ENCODE data around the gene RCAN2.

RCAN2 gene

GRCh38 chr6:46491201-46491627 is at the start of gene RCAN2:
TSS of gene RCAN2 (minus strand) at chr6:46491449.
- peak in 1 of 3 donors; percentile 2 for DNase-seq (ENCODE audit: low read depth in 3 of 3)

- DNase-seq (ENCODE audit: low read depth in 3 of 3), result no peak
Measured at GRCh38 chr6:46539866-46540265, 48.6 kb upstream of the RCAN2 start.

- no peak for DNase-seq (ENCODE audit: low read depth in 3 of 3)
Measured at GRCh38 chr6:46538800-46539480, 47.7 kb upstream of the RCAN2 start.

GRCh38 chr6:46530896-46531295 is 39.6 kb upstream of the RCAN2 start:
- DNase-seq (ENCODE audit: low read depth in 3 of 3), result no peak

GRCh38 chr6:46528961-46529750 is 37.9 kb upstream of the RCAN2 start:
- no peak for DNase-seq (ENCODE audit: low read depth in 3 of 3)

- no peak for DNase-seq (ENCODE audit: low read depth in 3 of 3)
Measured at GRCh38 chr6:46526607-46527006, 35.4 kb upstream of the RCAN2 start.

GRCh38 chr6:46525583-46525982 is 34.3 kb upstream of the RCAN2 start:
- DNase-seq (ENCODE audit: low read depth in 3 of 3), result no peak

- no peak for DNase-seq (ENCODE audit: low read depth in 3 of 3)
Measured at GRCh38 chr6:46521464-46521971, 30.3 kb upstream of the RCAN2 start.

GRCh38 chr6:46517202-46517601 is 26.0 kb upstream of the RCAN2 start:
- no peak for DNase-seq (ENCODE audit: low read depth in 3 of 3)

- no peak for DNase-seq (ENCODE audit: low read depth in 3 of 3)
Measured at GRCh38 chr6:46513533-46513932, 22.3 kb upstream of the RCAN2 start.

GRCh38 chr6:46511320-46511719 is 20.1 kb upstream of the RCAN2 start:
- no peak for DNase-seq (ENCODE audit: low read depth in 3 of 3)

- no peak for DNase-seq (ENCODE audit: low read depth in 3 of 3)
Measured at GRCh38 chr6:46510651-46511050, 19.4 kb upstream of the RCAN2 start.

GRCh38 chr6:46509981-46510510 is 18.8 kb upstream of the RCAN2 start:
- no peak for DNase-seq (ENCODE audit: low read depth in 3 of 3)

GRCh38 chr6:46509063-46509462 is 17.8 kb upstream of the RCAN2 start:
- no peak for DNase-seq (ENCODE audit: low read depth in 3 of 3)

- DNase-seq (ENCODE audit: low read depth in 3 of 3), result no peak
Measured at GRCh38 chr6:46507426-46507825, 16.2 kb upstream of the RCAN2 start.

GRCh38 chr6:46505693-46506512 is 14.7 kb upstream of the RCAN2 start:
- no peak for DNase-seq (ENCODE audit: low read depth in 3 of 3)

GRCh38 chr6:46504242-46504641 is 13.0 kb upstream of the RCAN2 start:
- no peak for DNase-seq (ENCODE audit: low read depth in 3 of 3)

GRCh38 chr6:46502486-46503119 is 11.4 kb upstream of the RCAN2 start:
- DNase-seq (ENCODE audit: low read depth in 3 of 3), result no peak

GRCh38 chr6:46501136-46502089 is 10.2 kb upstream of the RCAN2 start:
- DNase-seq (ENCODE audit: low read depth in 3 of 3), result no peak

GRCh38 chr6:46500382-46500781 is 9.1 kb upstream of the RCAN2 start:
- DNase-seq (ENCODE audit: low read depth in 3 of 3), result no peak
